Measurements from ENCODE around the gene PRDX3.

GRCh38 chr10:119222537-119222936, 43.9 kb upstream of the PRDX3 start:
- TF ChIP-seq POLR2A (IDR thresholded peaks at IDR 0.05) (no peak), CTCF (IDR thresholded peaks at IDR 0.05) (no peak)

Data from uterus (tissue), 2 donors.